NCI-H510A treated with DMSO at 0.1 percent for 48 hours (cell line): ENCODE measurements around the gene NUAK1.

Experiments
- DNase-seq: peaks from one replicate; lab custom pipeline; 2025; lab: John Stamatoyannopoulos, UW

Gene NUAK1

DNA sequence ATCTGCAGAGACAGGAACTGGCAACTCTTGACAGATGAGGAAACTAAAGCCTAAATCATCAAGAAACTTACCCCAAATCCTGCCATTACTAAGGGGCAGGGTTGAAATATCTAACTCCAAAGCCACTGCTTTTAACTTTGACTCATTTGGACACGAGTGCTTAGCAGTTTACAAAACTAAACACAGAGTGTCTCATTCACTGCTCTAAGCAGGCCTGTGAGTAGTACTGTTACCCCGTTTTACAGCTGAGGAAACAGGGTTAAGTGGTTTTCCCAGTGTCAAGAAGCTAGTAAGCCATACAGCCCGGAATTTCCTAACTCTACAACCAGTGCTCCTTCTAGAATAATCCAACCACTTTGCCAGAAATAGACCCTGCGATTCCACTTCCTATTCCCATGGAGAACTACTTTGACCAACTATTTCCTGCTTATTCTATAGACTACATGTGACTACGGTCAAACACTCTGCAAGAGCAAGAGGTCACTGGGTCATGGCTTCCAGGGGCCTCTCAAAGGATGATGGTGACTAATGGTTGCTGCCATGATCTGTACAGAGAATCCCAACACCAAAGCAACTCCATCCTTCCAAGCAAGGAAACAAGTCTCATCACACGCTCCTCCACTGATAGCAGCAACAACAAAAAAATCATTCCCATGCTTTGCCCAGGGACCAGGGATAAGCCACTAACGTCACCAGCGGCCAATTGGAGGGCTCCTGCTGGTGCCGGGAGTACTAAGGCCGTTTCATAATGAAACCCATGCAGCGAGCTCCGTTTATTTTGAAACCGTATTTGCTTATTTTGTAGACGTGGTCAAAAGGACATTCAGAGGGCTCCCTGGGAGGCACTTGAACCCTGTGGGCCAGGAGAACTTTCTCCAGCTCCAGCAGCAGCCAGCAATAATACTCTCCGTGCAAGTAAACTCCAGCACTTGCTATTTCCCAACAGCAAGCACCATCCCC is 56.3 kb downstream of the NUAK1 start:
- DNase-seq = no peak

DNA sequence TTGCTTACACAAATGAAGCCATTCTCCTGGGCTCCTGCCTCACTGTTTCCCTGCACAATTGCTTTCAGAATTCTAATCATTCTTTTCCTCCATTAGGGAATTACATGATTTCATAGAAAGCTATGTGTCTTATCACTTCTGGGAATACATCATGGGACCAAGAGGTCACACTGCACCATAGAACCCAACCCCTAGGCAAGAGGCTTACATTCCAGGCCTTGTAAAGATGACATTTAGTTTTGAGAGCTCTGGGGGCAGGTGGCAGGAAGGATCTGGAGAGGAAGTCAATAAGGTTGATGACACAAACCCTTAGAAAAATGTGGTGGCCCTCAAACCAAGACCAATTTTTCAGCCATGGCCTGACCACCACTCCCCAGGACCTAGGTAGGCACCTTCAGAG is 57.1 kb downstream of the NUAK1 start:
- no peak for DNase-seq

DNA sequence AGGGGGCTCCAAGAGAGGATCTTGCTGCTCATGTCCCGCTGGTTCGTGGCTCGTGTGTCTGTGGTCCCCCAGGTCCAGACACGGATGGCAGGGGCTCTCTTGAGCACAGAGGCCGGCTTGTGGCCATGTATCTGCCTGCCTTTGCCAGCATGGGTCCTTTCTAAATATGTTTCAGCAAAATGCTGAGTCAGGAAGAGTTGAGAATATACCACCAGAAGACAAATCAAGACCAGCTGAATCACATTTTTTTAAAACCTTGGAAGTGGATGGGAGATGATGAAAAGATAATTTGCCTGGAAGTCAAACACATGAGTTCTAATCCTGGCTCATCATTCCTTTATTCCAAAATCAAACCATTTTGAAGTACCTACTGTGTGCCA is 58.0 kb downstream of the NUAK1 start:
- DNase-seq = no peak

DNA sequence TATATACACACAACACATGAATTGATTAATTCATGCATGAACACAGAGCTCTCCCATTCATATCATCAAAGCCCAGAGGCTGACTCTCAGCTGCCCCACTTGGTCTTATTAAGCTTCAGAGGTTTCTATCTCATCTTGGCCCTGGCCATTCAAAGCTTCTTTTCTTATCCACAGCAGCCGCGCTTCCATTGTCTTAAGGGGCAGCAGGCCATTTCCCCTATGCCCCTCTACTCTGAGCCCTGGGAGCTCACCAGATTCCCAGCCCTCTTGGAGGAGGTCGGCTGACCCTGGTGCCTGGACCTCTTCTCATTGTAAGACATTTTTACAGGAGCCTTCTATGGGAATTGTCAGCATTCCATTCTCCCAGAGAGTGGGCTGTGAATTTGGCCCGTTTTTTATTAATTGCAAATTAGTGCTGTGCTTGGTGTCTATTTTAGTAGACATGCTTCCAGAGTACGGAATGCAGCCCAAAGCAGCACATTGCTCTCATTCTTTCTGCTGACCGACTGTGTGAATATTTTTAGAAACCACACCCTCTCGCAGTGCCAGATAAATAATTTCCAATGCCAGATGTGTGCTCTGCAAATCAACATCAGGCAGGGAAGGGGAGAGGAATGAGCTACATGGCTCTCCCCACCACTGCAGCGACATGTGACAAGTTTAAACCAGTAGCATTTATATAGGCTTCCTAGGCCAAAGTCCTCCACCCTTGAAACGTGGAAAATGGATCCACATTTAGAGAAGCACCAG is 58.5 kb downstream of the NUAK1 start:
- no peak for DNase-seq

DNA sequence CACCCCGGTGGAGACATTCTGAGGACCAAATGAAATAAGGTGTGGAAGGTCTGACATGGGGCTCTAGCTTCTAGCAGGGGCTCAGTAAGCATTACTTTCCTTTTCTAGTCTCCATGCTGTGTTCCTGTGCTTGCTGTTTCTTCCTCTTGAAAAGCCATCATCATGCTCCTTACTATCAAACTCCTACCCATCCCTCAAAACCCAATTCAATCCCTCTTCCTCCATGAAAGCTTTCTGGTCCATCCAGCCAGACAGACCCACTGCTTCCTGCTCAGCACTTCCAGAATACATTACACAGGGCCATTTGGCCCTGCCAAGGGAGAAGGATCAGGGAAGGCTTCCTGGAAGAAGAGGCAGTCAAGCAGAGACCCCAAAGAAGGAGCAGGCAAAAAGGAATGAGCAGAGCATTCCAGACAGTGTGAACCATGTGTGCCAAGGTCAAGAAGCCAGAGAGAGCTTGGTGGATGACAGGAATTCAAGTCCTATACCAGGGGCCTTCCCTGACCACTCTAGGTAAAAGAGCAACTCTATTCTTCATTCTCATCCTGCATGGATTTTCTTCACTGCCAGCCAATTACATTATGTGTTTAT is 59.5 kb downstream of the NUAK1 start:
- DNase-seq = no peak

DNA sequence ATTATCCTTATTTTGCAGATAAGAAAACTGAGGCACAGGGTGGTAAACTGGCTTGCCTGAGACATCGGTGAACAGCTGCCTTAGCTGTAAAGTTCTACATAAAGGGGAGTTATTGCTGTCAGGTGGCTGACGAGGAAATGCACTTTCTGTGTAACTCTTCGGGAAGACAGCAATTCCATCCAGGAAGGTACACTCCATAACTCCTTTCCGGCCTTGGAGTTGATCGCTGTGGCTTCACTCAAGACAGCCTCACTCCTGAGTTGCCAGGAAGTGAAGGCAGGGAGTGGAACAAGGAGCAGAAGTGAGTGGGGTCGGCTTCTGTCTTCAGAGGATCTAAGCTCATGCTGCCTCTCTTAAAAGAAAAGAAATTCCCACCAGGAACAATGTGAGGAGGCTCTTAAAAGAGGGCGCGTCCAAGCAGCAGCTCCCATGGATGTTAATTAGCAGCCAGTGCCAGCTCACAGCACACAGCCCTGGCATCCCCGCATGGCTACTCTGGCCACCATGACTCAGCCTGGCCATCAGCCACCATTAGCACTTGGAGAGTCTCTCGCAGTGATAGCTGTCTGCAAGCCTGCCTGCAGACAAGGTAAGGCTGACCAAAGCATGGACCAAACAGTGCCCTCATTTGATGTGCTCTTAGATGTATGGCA is 60.3 kb downstream of the NUAK1 start:
- DNase-seq = no peak

DNA sequence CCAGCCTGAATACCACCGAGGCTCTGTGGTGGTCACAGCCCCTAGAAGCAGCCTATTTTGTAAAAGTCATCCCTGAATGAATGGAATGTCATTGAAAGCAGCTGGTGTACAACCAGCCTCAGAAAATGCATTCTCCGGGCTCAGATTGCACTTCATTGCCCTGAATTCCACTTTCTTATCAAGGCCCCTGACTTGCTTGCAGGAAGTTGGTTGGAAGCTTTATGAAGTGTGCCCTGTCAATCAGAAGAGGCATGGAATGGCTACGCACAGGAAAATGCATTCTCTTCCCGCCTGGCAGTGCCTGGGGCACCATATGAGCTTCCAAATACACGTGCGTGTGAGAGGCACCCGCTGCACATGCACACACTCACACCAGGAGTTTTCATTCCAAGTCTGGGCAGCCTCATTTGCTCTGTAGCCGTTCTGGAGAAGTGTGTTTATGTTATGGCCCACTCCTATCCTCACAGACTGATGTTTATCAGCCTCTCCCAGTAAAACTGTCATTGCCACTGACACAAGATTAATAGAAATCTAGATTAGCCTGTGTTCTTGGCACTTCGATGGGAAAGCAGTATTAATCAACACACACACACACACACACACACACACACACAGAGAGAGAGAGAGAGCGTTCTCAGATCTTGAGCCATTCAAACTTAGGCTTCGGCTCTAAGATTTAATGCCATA is 63.9 kb downstream of the NUAK1 start:
- DNase-seq = no peak

DNA sequence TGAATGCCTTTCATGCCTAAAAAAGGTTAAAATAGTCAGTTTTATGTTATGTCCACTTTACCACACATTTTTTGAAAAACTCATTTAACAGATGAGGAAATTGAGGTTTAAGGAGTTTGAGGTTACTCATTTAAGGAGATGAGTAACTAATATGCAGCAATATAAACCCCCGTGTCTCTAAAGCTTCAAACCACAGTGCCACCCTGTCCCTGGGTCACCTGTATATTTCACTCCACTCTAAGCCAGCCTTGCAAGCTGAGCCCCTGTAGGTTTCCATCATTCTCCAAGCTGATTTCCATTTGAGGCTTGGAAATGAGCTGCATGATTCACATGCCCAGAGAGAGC is 64.4 kb downstream of the NUAK1 start:
- no peak for DNase-seq

DNA sequence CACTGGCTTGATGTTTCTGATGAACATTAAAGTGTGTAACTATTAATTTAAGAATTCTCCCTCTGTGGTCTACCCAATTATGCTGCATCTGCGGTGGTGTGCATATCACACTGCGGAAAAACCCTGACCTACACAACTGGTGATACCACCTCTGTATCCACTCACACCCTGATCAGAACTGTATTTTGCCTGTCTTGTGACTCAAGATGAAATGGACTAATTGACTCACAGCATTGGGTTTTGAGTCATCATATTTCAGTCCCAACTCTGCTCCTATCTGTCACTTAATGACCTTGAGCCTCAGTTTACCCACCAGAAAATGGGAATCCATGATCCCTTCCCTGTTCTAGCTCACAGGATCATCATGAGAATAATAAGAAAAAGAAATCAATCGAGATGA is 65.6 kb downstream of the NUAK1 start:
- DNase-seq = no peak

DNA sequence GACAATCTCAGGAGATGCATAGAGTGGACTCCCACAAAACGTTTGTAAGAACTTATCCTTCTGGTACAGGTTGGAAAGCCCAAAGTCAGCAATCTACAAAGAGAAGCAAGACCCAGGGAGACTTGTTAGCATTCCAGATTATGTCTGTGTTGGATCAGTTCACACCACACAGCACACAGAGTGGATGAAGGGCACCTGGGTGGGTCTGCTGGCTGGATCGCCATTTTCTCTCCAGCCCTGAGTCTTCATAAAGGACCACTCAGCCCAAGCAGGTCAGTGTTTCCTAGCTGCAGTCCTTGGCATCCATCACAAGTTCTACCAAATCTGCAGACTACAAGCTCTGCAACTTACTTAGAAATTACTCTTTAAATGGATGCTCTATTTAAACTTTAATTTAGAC is 66.0 kb downstream of the NUAK1 start:
- DNase-seq = no peak

DNA sequence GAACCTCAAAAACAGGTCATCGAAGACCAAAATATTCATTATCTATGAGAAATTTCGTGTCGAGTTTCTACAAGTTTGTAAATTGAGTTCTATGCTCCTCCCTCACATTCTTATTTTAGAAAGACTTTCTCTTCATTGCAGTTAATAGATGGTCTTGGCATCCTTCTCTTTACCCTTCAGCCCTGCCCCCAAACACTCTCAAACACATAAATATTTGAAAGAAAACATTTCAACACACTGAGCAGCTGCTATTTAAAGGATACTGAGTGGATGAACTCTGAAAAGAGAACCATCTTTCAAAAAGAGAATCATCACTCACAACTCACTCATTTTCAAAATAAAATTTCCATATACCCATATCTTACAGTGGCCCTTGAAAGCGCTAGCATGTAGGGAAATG is 67.1 kb downstream of the NUAK1 start:
- no peak for DNase-seq

DNA sequence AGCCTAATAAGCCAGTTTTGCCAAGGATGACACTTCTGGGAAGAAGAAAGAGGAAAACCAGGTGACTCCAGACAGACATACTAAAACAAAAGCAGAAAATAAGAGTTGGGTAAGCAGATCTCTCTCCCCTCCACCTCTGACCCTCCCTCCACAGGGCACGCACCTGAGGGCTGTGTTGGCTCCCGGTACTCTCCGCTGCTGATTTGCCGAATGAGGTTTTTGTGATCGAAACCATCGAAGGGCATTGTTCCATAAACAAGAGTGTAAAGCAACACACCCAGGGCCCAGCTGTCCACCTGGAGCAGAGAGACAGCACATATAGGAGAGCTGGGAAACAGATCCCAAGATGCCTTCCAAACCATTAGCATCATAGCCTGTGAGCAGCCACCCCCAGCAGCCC is 68.1 kb downstream of the NUAK1 start:
- no peak for DNase-seq

DNA sequence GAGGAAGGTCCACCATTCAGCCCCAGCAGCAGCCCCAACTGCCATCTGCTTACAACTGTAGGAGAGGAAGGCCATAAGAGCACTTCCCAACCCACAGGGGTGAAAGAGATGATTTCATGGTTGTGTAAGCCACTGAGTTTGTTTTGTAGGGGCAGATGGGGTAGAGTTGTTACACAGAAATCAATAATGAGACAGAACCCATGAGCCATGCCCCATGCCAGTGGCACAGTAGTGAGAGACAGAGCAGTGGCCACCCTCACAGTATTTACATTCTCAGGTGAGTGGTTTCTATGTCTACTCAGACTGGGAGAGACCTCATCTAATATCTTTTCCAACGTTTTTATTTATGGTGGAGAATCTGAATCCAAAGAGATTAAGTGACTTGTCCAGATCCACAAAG is 68.6 kb downstream of the NUAK1 start:
- peak; percentile 29 for DNase-seq

DNA sequence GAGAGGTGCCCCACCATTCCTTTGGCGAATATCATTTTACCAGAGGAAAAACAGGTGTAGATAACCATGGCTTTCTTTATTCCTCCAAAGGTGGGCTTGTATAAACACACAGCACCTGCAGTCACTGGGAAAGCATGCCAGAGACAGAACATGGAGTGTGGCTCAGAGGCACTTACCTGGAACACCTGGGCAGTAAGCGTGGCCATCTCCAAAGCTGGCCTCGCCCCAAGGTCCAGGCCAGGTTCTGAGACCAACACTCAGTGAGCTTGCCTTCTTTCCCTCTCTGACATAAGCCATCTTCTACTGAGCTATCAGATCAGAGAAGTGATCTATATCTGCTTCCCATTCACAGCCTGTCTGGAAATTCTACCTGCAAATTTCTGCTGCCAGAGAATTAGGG is 70.5 kb downstream of the NUAK1 start:
- DNase-seq = no peak

DNA sequence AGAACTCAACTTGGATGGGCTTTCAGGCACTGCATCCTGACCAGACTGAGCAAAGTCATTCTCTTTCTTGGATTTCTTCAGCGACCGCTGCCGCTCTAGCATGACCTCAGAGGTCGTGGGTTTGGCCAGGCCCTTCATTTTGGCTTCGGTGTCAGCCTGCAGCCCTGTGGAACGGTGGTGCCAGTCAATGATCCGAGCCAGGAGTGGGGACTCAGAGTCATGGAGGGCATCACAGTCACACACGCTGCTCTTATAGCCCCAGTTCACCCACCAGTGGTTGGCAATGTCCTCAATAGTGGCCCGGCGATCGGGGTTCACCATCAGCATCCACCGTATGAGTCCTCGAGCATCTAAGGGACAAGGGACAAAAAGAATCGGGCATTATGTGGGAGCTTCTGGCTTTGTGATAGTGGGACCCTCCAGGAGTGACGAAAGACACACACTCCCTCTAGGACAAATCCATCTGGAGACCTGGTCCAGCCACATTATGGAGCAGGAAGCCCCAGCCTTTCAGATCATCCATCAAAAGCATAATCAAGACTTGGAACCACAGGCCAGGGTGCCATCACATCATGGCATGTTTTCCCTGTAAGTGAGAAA is 71.0 kb downstream of the NUAK1 start:
- no peak for DNase-seq

DNA sequence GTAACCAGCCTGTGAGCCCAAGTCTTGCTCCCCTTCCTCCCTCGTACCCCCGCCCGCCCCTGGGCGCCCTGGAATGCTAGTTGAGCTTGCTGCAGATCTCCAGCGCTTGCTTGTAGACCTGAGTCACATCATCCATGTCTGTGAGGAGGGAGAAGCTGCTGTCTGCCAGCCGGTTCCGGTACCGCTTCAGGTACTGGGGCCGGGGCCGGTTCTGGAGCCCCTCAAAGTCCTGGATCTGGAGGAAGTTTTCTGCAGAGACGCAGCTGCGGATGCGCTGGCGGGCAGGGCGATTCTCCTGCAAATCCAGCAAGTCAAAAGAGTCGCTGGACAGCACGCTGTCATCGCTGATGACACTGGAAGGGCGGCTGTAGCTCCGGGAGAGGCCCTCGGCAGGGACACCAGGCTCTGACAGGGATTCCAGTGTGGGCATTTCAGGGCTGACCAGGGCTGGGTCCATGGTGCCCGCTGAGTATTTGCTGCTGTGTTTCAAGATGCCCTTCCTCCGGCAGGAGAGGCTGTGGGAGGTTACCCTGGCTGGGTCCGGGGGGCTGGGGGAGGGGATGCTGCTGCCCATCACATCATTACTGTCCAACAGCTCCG is 71.9 kb downstream of the NUAK1 start:
- no peak for DNase-seq

DNA sequence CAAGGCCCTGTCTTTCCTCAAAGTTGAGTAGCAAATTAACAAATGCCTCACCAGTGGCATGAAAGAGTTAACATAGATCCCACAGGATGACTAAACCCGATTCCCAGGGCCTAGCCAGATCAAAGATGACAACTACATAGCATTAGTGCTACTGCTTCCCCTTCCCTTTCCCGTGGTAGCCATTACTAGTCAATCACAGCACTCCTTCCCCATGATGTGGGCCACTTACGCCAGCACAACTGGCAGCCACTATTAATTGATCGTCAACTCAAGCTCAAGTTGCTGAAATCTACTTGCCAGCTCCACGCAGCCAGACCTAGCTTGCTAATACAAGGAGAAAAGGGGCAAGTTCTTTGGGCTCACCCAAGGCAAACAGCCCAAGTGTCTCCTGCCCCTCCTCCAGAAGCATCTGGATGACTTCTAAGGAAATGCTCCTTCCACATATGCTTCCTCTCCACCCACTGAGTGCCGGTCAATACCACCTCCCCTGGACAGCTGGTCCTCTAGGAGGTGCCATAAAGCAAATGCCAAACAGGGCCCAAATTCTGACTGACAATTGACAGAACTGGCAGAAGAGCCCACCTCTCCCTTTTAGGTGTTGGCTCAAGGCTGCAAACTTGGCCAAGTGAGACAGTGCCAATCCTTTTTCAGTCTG is 72.6 kb downstream of the NUAK1 start:
- DNase-seq = no peak

DNA sequence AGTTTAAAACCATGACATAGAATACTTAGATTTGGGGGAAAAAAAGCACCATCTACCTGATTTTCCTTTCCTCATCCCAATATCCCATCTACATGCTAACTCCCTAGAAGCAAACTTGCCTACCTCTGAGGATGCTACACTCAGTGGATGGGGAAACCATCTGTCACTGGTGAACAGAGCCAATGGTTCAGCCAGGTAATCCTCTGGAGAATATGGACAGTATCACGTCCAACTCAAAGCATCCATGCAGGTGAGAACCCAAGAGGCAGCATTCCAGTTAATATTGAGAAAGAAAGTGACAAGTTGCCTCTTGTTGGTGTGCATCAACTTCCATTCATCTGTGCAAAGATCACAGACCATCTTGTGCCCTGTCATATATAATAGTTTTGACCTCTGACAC is 73.2 kb downstream of the NUAK1 start:
- no peak for DNase-seq

DNA sequence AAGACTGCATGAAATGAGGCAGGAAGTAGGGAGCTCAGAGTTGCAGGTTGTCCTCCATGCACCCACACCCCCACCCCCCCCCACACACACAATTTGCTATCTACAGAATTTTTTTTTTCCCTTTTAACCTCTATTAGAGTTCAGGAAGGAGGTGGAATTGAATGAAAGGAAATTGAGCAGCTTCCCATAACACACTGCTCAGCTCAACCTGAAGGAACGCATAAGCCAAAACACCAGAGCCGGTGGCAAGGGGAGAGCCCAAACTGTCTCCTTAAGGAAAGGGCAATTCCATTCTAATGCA is 74.1 kb downstream of the NUAK1 start:
- DNase-seq = no peak

DNA sequence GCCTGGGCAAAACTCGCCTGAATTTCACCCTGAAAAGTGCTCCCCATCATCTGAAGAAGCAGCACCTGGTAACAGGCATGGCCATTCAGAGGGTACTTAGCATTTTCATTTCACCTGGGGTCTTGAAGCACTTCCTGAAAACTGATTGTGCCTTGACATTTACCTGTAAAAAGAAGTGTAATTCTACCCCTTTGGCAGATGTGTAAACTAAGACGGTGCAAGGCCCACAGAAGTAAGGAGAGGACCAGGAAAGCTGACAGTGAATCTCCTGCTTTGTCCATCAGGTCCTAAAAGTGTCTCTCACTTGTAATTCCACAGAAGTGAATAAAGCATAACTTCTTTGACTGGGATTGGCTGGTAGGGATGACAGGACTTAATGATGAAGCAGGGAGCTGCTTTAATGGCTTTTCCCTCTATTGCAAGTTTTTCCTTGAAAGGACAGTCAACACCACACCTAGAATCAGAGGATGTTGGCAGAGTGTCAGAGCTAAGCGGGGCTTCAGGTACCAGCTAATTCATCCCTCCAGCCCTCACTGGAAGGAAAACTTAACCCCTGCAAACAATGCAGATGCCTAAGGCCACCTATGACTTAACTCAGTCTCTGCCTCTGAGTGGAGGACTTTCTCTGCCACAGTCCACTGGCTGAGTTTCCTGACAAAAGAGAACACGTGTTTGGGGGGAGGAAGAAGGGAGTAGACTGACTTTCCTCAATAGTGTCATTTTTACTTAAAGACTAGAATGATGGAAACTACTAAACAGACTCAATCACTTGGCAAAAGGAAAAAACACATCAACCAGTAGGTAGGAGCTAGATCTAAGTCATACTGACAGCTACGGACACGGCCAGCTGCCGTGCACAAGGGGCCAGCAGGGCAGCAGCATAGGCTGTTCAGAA is 74.7 kb downstream of the NUAK1 start:
- no peak for DNase-seq
